ENCODE data around the gene RC3H1. TPM values are rescaled to one million over a fixed set of nuclear protein-coding genes. Genes with fewer than 3 reads are reported as not detected.

The RC3H1 gene
- total and polyA plus RNA-seq, 9 of the 15 experiments (the other 6 are each of a cell fraction or from before 2014, with no cell fraction given): 2.4 to 31.7 (median 12.4) TPM

DNA sequence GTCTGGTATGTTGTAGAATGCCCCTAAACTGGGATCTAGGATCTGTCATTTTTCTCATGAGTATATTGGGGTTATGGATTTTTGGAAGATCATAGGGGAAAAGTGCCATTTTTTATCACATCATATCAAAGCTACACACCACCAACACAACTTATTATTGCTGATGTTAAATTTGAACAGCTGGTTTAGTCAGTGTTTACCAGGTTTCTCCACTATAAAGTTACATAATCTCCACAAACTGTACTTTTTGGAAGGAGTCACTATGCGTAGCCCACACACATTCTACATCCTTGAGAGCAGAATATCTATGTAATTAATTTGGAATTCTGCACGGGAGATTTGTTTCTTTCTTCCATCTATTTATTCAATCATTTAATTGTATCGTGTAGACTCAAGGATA, 35.2 kb downstream of the RC3H1 start:
- WGBS (ENCODE audit: insufficient coverage, low coverage, missing lambda C conversion rate): 99% methylated on average over 3 of the region's 3 CpGs
- Histone ChIP-seq H3K9me3 (replicated peaks; ENCODE audit: control insufficient read depth, insufficient read depth, low read depth, low read length) (no peaks in the 10 kb centered on the region), H3K9ac (ENCODE audit: insufficient read depth in 1 of 2, low read depth in 2 of 2, low read length in 2 of 2) (no peak overlapping the region), H3K27me3 (ENCODE audit: control insufficient read depth in 2 of 2, insufficient read depth in 2 of 2, low read length in 2 of 2) (no peaks in the 10 kb centered on the region), H3K4me1 (replicated peaks in 1 of 2; ENCODE audit: control insufficient read depth in 2 of 2, insufficient read depth in 2 of 2, low read length in 2 of 2) (no peaks in the 10 kb centered on the region), H3K4me2 (ENCODE audit: insufficient read depth, low read length) (no peak overlapping the region), H3K36me3 (ENCODE audit: control insufficient read depth, insufficient read depth, low read length) (peaks cover 76% of the 10 kb centered on the region), H3K9me1 (ENCODE audit: control insufficient read depth, insufficient read depth, low read length) (no peaks in the 10 kb centered on the region), H3K79me2 (ENCODE audit: control insufficient read depth, insufficient read depth, low read length) (no peaks in the 10 kb centered on the region), H3K27ac (ENCODE audit: extremely low read depth, low read depth, low read length) (no peak overlapping the region), H3K4me3 (no peak overlapping the region), H2AFZ (ENCODE audit: low read depth, low read length) (no peak overlapping the region), H4K20me1 (replicated peaks; ENCODE audit: control insufficient read depth, insufficient read depth, low read length) (no peaks in the 10 kb centered on the region)
- FAIRE-seq (no peak), DNase-seq (ENCODE audit: extremely low read depth in 1 of 4, low spot score in 3 of 4) (no peak), ATAC-seq (no peak)
- in situ Hi-C loops (cut with MboI) (no loop called here), intact Hi-C loops (cut with micrococcal nuclease) (no loop called here)
- POLR2A ChIA-PET: interaction anchor here (1.0 kb wide), 1 partner anchor 37 kb away, joined by 6 read pairs; no protein-coding TSS in a partner anchor
- CTCF ChIA-PET (ENCODE audit: low intra/inter-chr PET ratio): no interaction called here
- no TSS peak for BruUV-seq (replicated peaks)
- TF ChIP-seq GABPA (tag; conservative IDR thresholded peaks at IDR 0.05; ENCODE audit: low read depth): no peak
- TF ChIP-seq ELF1 (tag; IDR thresholded peaks at IDR 0.05): no peak
- no peak for TF ChIP-seq HDAC8 (tag; IDR thresholded peaks at IDR 0.05)
- no peak for TF ChIP-seq ERF (CRISPR knock-in tag; IDR thresholded peaks at IDR 0.05)
- TF ChIP-seq, protein P1, sequence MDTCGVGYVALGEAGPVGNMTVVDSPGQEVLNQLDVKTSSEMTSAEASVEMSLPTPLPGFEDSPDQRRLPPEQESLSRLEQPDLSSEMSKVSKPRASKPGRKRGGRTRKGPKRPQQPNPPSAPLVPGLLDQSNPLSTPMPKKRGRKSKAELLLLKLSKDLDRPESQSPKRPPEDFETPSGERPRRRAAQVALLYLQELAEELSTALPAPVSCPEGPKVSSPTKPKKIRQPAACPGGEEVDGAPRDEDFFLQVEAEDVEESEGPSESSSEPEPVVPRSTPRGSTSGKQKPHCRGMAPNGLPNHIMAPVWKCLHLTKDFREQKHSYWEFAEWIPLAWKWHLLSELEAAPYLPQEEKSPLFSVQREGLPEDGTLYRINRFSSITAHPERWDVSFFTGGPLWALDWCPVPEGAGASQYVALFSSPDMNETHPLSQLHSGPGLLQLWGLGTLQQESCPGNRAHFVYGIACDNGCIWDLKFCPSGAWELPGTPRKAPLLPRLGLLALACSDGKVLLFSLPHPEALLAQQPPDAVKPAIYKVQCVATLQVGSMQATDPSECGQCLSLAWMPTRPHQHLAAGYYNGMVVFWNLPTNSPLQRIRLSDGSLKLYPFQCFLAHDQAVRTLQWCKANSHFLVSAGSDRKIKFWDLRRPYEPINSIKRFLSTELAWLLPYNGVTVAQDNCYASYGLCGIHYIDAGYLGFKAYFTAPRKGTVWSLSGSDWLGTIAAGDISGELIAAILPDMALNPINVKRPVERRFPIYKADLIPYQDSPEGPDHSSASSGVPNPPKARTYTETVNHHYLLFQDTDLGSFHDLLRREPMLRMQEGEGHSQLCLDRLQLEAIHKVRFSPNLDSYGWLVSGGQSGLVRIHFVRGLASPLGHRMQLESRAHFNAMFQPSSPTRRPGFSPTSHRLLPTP (IDR thresholded peaks at IDR 0.05; ENCODE audit: borderline replicate concordance, extremely low read depth, insufficient read length): no peak
- TF ChIP-seq RBM34 (IDR thresholded peaks at IDR 0.05; ENCODE audit: borderline replicate concordance, insufficient read depth, low read length): no peak
- no peak for TF ChIP-seq FOS (IDR thresholded peaks at IDR 0.05; ENCODE audit: extremely low read depth, insufficient read length)
- no peak for TF ChIP-seq ILK (tag; IDR thresholded peaks at IDR 0.05; ENCODE audit: borderline replicate concordance, low read depth)
- no peak for TF ChIP-seq NCOA1 (IDR thresholded peaks at IDR 0.05; ENCODE audit: low read depth)
- TF ChIP-seq SLC30A9 (CRISPR knock-in tag; IDR thresholded peaks at IDR 0.05): no peak
- no peak for TF ChIP-seq ZC3H11A (IDR thresholded peaks at IDR 0.05; ENCODE audit: low read depth, low read length)
- no peak for TF ChIP-seq ARHGAP35 (IDR thresholded peaks at IDR 0.05; ENCODE audit: partially characterized antibody)
- no peak for TF ChIP-seq LCOR (CRISPR knock-in tag; IDR thresholded peaks at IDR 0.05)
- TF ChIP-seq FOXO4 (CRISPR knock-in tag; IDR thresholded peaks at IDR 0.05): no peak
- no peak for TF ChIP-seq TAF9B (IDR thresholded peaks at IDR 0.05; ENCODE audit: partially characterized antibody)
- TF ChIP-seq BRF2 (IDR thresholded peaks at IDR 0.05; ENCODE audit: borderline replicate concordance, insufficient read depth, insufficient read length): no peak

All from K562 (cell line).